CD4-positive, alpha-beta memory T cell (primary cell): ENCODE measurements around the gene METTL18. TPM values are rescaled to one million over a fixed set of nuclear protein-coding genes. Genes with fewer than 3 reads are reported as not detected.

Experiments used
- CTCF ChIA-PET: fragments of 350-600 bp; sonication (Branson Sonifier 250); formaldehyde crosslinking; loops from one replicate; lab custom pipeline; 2021; ENCODE audit warnings: inconsistent platforms; ENCODE audit not compliant: partially characterized antibody; lab: Charles Lee
- POLR2A ChIA-PET: fragments of 350-600 bp; sonication (Branson Sonifier 250); formaldehyde crosslinking; loops from one replicate; lab custom pipeline; 2021; ENCODE audit not compliant: partially characterized antibody; lab: Charles Lee
- DNase-seq, 5 donors: peaks; one replicate each; pipeline versions ENCODE4 v3.0.0 to v3.0.0-alpha.2; 2020 to 2022; ENCODE audit warnings: mixed read lengths in 1 of 5
- H3K27ac ChIP-seq: one replicate; pipeline ENCODE4 v1.7.0; 2013; ENCODE audit warnings: low read depth, low read length
- H3K27me3 ChIP-seq: 2 replicates; pipeline ENCODE4 v1.7.0; 2013; ENCODE audit warnings: mild to moderate bottlenecking, low read length, moderate library complexity; ENCODE audit not compliant: insufficient read depth
- H3K36me3 ChIP-seq: 2 replicates; pipeline ENCODE4 v1.7.0; 2013; ENCODE audit warnings: mild to moderate bottlenecking, low read length, moderate library complexity; ENCODE audit not compliant: insufficient read depth
- H3K4me1 ChIP-seq: 2 replicates; pipeline ENCODE4 v1.7.0; 2013; ENCODE audit warnings: mild to moderate bottlenecking, low read length, moderate library complexity; ENCODE audit not compliant: insufficient read depth
- H3K4me3 ChIP-seq, 2 donors: one replicate each; pipeline ENCODE4 v1.7.0; 2013; ENCODE audit warnings: low read length in 2 of 2, mild to moderate bottlenecking in 1 of 2
- H3K9me3 ChIP-seq, 2 donors: one replicate each; pipeline ENCODE4 v1.7.0; 2013; ENCODE audit warnings: low read length in 2 of 2, control low read depth in 1 of 2; ENCODE audit not compliant: control insufficient read depth in 1 of 2
- H3K27ac Mint-ChIP-seq, 7 donors: one replicate each; pipeline ENCODE4 v1.8.0; 2020 to 2021; ENCODE audit warnings: mixed read lengths in 7 of 7, mild to moderate bottlenecking in 6 of 7, inconsistent platforms in 3 of 7, moderate library complexity in 3 of 7
- H3K27me3 Mint-ChIP-seq, 2 donors: one replicate each; pipeline ENCODE4 v1.8.0; 2020 to 2021; ENCODE audit warnings: mixed read lengths in 2 of 2
- H3K36me3 Mint-ChIP-seq, 2 donors: one replicate each; pipeline ENCODE4 v1.8.0; 2020 to 2021; ENCODE audit warnings: mixed read lengths in 2 of 2, inconsistent platforms in 1 of 2, mild to moderate bottlenecking in 1 of 2
- H3K4me1 Mint-ChIP-seq, 4 donors: one replicate each; pipeline ENCODE4 v1.8.0; 2020 to 2021; ENCODE audit warnings: mixed read lengths in 4 of 4, mild to moderate bottlenecking in 1 of 4
- H3K4me3 Mint-ChIP-seq, 8 donors: one replicate each; pipeline ENCODE4 v1.8.0; 2020 to 2021; ENCODE audit warnings: mixed read lengths in 8 of 8, mild to moderate bottlenecking in 7 of 8, moderate library complexity in 6 of 8, inconsistent platforms in 3 of 8
- H3K9me3 Mint-ChIP-seq, 8 donors: one replicate each; pipeline ENCODE4 v1.8.0; 2020 to 2021; ENCODE audit warnings: mixed read lengths in 8 of 8, mild to moderate bottlenecking in 5 of 8, inconsistent platforms in 3 of 8, moderate library complexity in 1 of 8
- intact Hi-C: fragments of 100-400 bp; cut with micrococcal nuclease; formaldehyde crosslinking; loops from one replicate; pipeline ENCODE4 v1.15.1; 2023
- polyA plus RNA-seq, 2 donors: library from polyadenylated mRNA; unstranded; fragments of 300-500 nt; fragmentation: Illumina TruSeq; gene quantifications; one replicate each; pipeline ENCODE4 v1.2.3, GENCODE V29; 2021
- total RNA-seq, 2 experiments: library from RNA; stranded (reverse); gene quantifications; one replicate each; pipeline ENCODE4 v1.2.3, GENCODE V29; 2021

Gene METTL18
- total and polyA plus RNA-seq, 4 experiments from 2014 or later: 16.9 to 31.0 (median 22.4) TPM

DNA sequence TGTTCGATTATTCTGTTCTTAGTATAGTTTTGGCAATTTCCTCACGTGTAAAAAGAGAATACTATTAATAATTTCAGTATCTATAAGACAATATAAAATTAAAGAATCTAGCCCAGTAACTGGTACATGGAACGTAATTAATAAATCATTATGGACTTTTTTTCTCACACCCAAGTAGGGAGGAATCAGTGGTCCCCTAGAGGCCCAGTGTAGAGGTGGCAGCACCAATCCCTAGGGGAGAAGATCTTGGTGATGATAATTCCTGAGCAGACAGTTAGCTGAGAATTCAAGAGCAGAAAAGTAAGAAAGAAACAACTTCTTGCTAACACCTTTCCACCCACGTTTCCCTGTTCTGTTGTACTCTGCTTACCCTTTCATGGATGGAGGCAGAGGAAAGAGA is 41.2 kb downstream of the METTL18 start:
- H3K27ac Mint-ChIP-seq: no peak overlapping the region
- DNase-seq: no peak
- H3K4me1 Mint-ChIP-seq: no peaks in the 10 kb centered on the region
- H3K4me3 Mint-ChIP-seq: no peak overlapping the region
- ChIA-PET CTCF (no interaction called here), POLR2A (no interaction called here)
- H3K4me3 ChIP-seq: no peak overlapping the region
- no peak overlapping the region for H3K27ac ChIP-seq
- intact Hi-C loops: no loop called here
- H3K27me3 Mint-ChIP-seq: peaks cover 5% of the 10 kb centered on the region in 2 donors
- no peaks in the 10 kb centered on the region for H3K36me3 Mint-ChIP-seq
- no peaks in the 10 kb centered on the region for H3K9me3 ChIP-seq
- no peaks in the 10 kb centered on the region for H3K36me3 ChIP-seq
- H3K4me1 ChIP-seq: no peaks in the 10 kb centered on the region
- H3K27me3 ChIP-seq: no peaks in the 10 kb centered on the region
- no peaks in the 10 kb centered on the region for H3K9me3 Mint-ChIP-seq

DNA sequence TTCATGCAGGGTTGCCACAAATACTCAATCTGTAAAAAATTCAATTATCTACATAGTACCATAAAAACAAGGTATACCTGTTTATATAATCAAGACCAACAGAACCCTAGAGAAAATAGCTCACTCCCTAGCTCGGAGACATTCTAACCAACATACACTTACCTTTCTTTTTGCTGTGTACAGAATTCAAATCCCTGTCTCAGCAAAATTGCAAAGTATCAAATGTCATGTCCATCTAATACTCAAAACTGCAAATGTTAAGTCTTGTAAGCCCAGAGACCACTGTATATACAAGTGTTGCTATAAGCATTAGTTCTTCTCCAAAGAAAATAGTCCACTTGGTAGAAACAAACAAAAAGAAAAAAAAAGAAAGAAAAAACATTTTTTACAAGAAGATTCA is 44.7 kb downstream of the METTL18 start:
- H3K4me3 Mint-ChIP-seq: no peak overlapping the region

DNA sequence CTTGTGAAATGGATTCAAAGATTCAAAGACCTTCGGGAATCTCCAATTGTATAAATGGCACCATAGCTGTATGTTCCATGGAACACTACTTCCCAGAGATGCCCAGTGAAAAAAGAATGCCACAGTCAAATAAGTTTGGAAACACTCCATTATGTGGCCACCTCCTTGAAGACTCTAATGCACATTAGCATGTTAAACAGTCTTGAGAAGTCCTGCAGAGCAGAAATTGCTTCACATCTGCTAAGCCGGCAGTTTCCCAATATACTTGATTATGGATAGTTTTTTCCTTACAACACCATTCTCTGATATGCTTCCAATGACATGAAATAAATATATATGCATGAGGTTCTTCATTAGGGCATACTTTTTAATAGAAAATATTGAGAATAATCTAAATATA is 48.2 kb downstream of the METTL18 start:
- no peaks in the 10 kb centered on the region for H3K4me1 ChIP-seq
- Mint-ChIP-seq H3K27ac (peak overlapping the region in 1 of 7 donors; percentile 3), H3K4me1 (no peaks in the 10 kb centered on the region), H3K27me3 (peaks cover 4 to 6% of the 10 kb centered on the region in 2 donors), H3K9me3 (peaks cover 0 to 5% (median 0%) of the 10 kb centered on the region in 8 donors), H3K4me3 (no peak overlapping the region), H3K36me3 (no peaks in the 10 kb centered on the region)
- H3K9me3 ChIP-seq: no peaks in the 10 kb centered on the region
- intact Hi-C loops: no loop called here
- H3K27ac ChIP-seq: no peak overlapping the region
- POLR2A ChIA-PET: no interaction called here
- no peaks in the 10 kb centered on the region for H3K27me3 ChIP-seq
- no peaks in the 10 kb centered on the region for H3K36me3 ChIP-seq
- CTCF ChIA-PET: no interaction called here
- H3K4me3 ChIP-seq: no peak overlapping the region
- DNase-seq: no peak

More for the DNA sequence above, 44.7 kb downstream of the METTL18 start:
- no peak overlapping the region for H3K27ac Mint-ChIP-seq
- no peak for DNase-seq
- Histone ChIP-seq H3K27ac (no peak overlapping the region), H3K27me3 (no peaks in the 10 kb centered on the region), H3K9me3 (no peaks in the 10 kb centered on the region), H3K4me3 (no peak overlapping the region), H3K4me1 (no peaks in the 10 kb centered on the region), H3K36me3 (no peaks in the 10 kb centered on the region)
- CTCF ChIA-PET: no interaction called here
- peaks cover 3 to 5% of the 10 kb centered on the region in 2 donors for H3K27me3 Mint-ChIP-seq
- no peaks in the 10 kb centered on the region for H3K36me3 Mint-ChIP-seq
- no peaks in the 10 kb centered on the region for H3K9me3 Mint-ChIP-seq
- intact Hi-C loops: no loop called here
- POLR2A ChIA-PET: no interaction called here
- H3K4me1 Mint-ChIP-seq: no peaks in the 10 kb centered on the region

DNA sequence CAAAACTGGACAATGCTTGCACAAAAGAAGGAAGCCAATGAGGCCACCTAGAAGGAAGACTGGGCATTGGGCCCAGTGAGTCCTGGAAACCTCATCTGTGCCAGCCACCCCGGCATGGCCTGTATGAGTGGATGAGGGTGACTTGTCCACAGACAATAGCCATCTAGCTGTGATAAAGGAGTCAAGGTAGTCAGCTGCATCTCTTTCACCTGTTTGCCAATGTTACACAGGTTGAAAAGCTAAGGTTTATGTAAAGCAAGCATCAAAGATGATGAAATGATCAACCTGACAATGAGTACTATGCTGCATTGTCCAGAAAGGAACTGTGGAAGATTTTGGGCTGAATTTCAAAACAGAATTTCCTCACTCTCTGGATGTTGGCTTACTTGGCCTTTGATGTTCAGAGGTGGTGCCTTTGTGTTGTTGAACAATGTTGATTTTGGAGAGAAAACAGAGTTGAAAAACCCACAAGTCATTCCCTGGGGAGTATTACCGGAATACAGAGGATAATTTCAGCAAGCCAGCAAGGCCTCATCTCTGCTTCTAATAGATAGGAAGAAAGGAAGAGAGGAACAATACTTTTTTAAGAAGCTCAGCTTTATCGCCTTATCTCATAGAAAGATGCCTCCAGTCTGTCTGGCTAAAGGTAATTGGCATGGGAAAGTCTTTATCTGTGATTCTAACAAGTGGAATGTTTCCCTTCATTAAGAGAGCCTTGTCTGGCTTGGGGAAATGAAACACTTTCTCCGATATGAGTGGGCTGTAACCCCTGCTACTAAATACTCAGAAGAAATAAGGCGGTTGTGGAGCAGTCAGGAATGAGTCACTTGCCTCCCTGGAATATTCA is 49.5 kb downstream of the METTL18 start:
- Histone ChIP-seq H3K4me3 (no peak overlapping the region), H3K27me3 (no peaks in the 10 kb centered on the region), H3K4me1 (no peaks in the 10 kb centered on the region), H3K9me3 (no peaks in the 10 kb centered on the region), H3K36me3 (no peaks in the 10 kb centered on the region), H3K27ac (no peak overlapping the region)
- CTCF ChIA-PET: no interaction called here
- Mint-ChIP-seq H3K36me3 (no peaks in the 10 kb centered on the region), H3K4me1 (no peaks in the 10 kb centered on the region), H3K9me3 (peaks cover 0 to 5% (median 0%) of the 10 kb centered on the region in 8 donors), H3K27me3 (peaks cover 4 to 6% of the 10 kb centered on the region in 2 donors), H3K4me3 (no peak overlapping the region), H3K27ac (no peak overlapping the region)
- POLR2A ChIA-PET: no interaction called here
- intact Hi-C loops: no loop called here
- no peak for DNase-seq

Other genes with a start within 250 kb of the METTL18 start
- 1 to 10 TPM; 4.9 to 6.1 TPM for gene F5, start 208.4 kb downstream of the METTL18 start, total RNA-seq
- 1 to 10 TPM; 1.4 to 3.3 TPM for gene F5, start 208.4 kb downstream of the METTL18 start, polyA plus RNA-seq
- gene SELP, start 164.8 kb downstream of the METTL18 start, total RNA-seq: 1 to 10 TPM; 1.9 to 2.2 TPM
- gene SELP, start 164.8 kb downstream of the METTL18 start, polyA plus RNA-seq: 1 to 10 TPM in 1 of 2 donors, not detected in 1; 1.4 TPM
- gene SELL, start 83.3 kb downstream of the METTL18 start, total RNA-seq: 100 to 1,000 TPM; 378 to 396 TPM
- gene SELL, start 83.3 kb downstream of the METTL18 start, polyA plus RNA-seq: 1,000 to 10,000 TPM in 1 of 2 donors, 100 to 1,000 TPM in 1; 876 to 1,603 TPM
- gene SELE, start 60.8 kb downstream of the METTL18 start, total RNA-seq: not detected
- gene SELE, start 60.8 kb downstream of the METTL18 start, polyA plus RNA-seq: not detected
- gene SCYL3, start 99.0 kb upstream of the METTL18 start, total RNA-seq: 10 to 100 TPM; 23.5 to 24.3 TPM
- gene SCYL3, start 99.0 kb upstream of the METTL18 start, polyA plus RNA-seq: 10 to 100 TPM; 14.4 to 15.7 TPM